HEK293 (cell line): Measurements from ENCODE around the gene CETN3.

Experiments
- GLI2 ChIP-seq: fragments of 450-650 bp; formaldehyde crosslinking; IDR thresholded peaks from 2 replicates; pipeline ENCODE4; 2017; ENCODE audit warnings: missing biosample characterization, missing genetic modification characterization, low read depth, borderline replicate concordance
- HIC1 ChIP-seq: fragments of 450-650 bp; formaldehyde crosslinking; IDR thresholded peaks from 2 replicates; pipeline ENCODE4 v1.5.1; 2016; ENCODE audit warnings: missing biosample characterization, missing genetic modification characterization
- HOXA7 ChIP-seq: sonication (generic); formaldehyde crosslinking; IDR thresholded peaks from 2 replicates; pipeline ENCODE4 v1.8.1; 2022; ENCODE audit warnings: missing genetic modification reagents, borderline replicate concordance
- HOXC10 ChIP-seq: sonication (generic); formaldehyde crosslinking; IDR thresholded peaks from 2 replicates; pipeline ENCODE4 v1.8.1; 2023; ENCODE audit warnings: mild to moderate bottlenecking, missing genetic modification reagents
- KLF9 ChIP-seq: fragments of 450-650 bp; formaldehyde crosslinking; IDR thresholded peaks from 2 replicates; pipeline ENCODE4 v1.5.1; 2016; ENCODE audit warnings: missing biosample characterization, missing genetic modification characterization, low read depth
- REPIN1 ChIP-seq: fragments of 450-650 bp; formaldehyde crosslinking; IDR thresholded peaks from 2 replicates; pipeline ENCODE4 v1.5.1; 2017; ENCODE audit warnings: missing biosample characterization, missing genetic modification characterization, low read depth
- SP3 ChIP-seq: fragments of 450-650 bp; formaldehyde crosslinking; IDR thresholded peaks from 2 replicates; pipeline ENCODE4 v1.5.1; 2016; ENCODE audit warnings: missing biosample characterization, missing genetic modification characterization
- SP7 ChIP-seq: fragments of 450-650 bp; formaldehyde crosslinking; IDR thresholded peaks from 2 replicates; pipeline ENCODE4 v1.5.1; 2016; ENCODE audit warnings: missing biosample characterization, missing genetic modification characterization
- WT1 ChIP-seq: fragments of 450-650 bp; formaldehyde crosslinking; IDR thresholded peaks from 2 replicates; pipeline ENCODE4 v1.5.1; 2016; ENCODE audit warnings: missing biosample characterization, missing genetic modification characterization
- ZBTB20 ChIP-seq: fragments of 450-650 bp; formaldehyde crosslinking; IDR thresholded peaks from 2 replicates; pipeline ENCODE4 v1.5.1; 2016; ENCODE audit warnings: missing biosample characterization, missing genetic modification characterization
- ZBTB6 ChIP-seq: fragments of 450-650 bp; formaldehyde crosslinking; IDR thresholded peaks from 2 replicates; pipeline ENCODE4 v1.5.1; 2017; ENCODE audit warnings: missing biosample characterization, missing genetic modification characterization
- ZNF148 ChIP-seq: fragments of 450-650 bp; formaldehyde crosslinking; IDR thresholded peaks from 2 replicates; pipeline ENCODE4 v1.5.0; 2017; ENCODE audit warnings: missing biosample characterization, missing genetic modification characterization, borderline replicate concordance
- ZNF16 ChIP-seq: fragments of 450-650 bp; formaldehyde crosslinking; IDR thresholded peaks from 2 replicates; pipeline ENCODE4 v1.5.1; 2016; ENCODE audit warnings: low read depth, missing biosample characterization, missing genetic modification characterization
- ZNF174 ChIP-seq: fragments of 450-650 bp; formaldehyde crosslinking; IDR thresholded peaks from 2 replicates; pipeline ENCODE4 v1.5.0; 2017; ENCODE audit warnings: missing biosample characterization, mild to moderate bottlenecking, missing genetic modification characterization
- ZNF2 ChIP-seq: fragments of 450-650 bp; formaldehyde crosslinking; IDR thresholded peaks from 2 replicates; pipeline ENCODE4 v1.5.1; 2016; ENCODE audit warnings: missing biosample characterization, missing genetic modification characterization
- ZNF221 ChIP-seq: fragments of 450-650 bp; formaldehyde crosslinking; IDR thresholded peaks from 2 replicates; pipeline ENCODE4 v1.5.1; 2017; ENCODE audit warnings: missing biosample characterization, missing genetic modification characterization, borderline replicate concordance
- ZNF292 ChIP-seq: fragments of 450-650 bp; formaldehyde crosslinking; IDR thresholded peaks from 2 replicates; pipeline ENCODE4 v1.5.1; 2016; ENCODE audit warnings: low read depth, missing biosample characterization, missing genetic modification characterization, borderline replicate concordance
- ZNF366 ChIP-seq: fragments of 450-650 bp; formaldehyde crosslinking; conservative IDR thresholded peaks from 2 replicates; pipeline ENCODE4 v1.5.1; 2016; ENCODE audit warnings: missing biosample characterization, missing genetic modification characterization
- ZNF391 ChIP-seq: fragments of 450-650 bp; formaldehyde crosslinking; IDR thresholded peaks from 2 replicates; pipeline ENCODE4 v1.5.1; 2016; ENCODE audit warnings: low read depth, missing biosample characterization, missing genetic modification characterization, borderline replicate concordance
- ZNF404 ChIP-seq: fragments of 450-650 bp; formaldehyde crosslinking; IDR thresholded peaks from 2 replicates; pipeline ENCODE4 v1.5.1; 2017; ENCODE audit warnings: missing biosample characterization, missing genetic modification characterization
- ZNF449 ChIP-seq: fragments of 450-650 bp; formaldehyde crosslinking; IDR thresholded peaks from 2 replicates; pipeline ENCODE4 v1.5.1; 2017; ENCODE audit warnings: missing biosample characterization, mild to moderate bottlenecking, missing genetic modification characterization, moderate library complexity
- ZNF558 ChIP-seq: fragments of 450-650 bp; formaldehyde crosslinking; IDR thresholded peaks from 2 replicates; pipeline ENCODE4 v1.5.1; 2016; ENCODE audit warnings: missing biosample characterization, missing genetic modification characterization
- ZNF560 ChIP-seq: fragments of 450-650 bp; formaldehyde crosslinking; IDR thresholded peaks from 2 replicates; pipeline ENCODE4 v1.5.1; 2017; ENCODE audit warnings: missing biosample characterization, missing genetic modification characterization, borderline replicate concordance
- ZNF561 ChIP-seq: fragments of 450-650 bp; IDR thresholded peaks from 2 replicates; pipeline ENCODE4 v1.5.1; 2018; ENCODE audit warnings: missing biosample characterization, missing genetic modification characterization, borderline replicate concordance
- ZNF629 ChIP-seq: fragments of 450-650 bp; formaldehyde crosslinking; IDR thresholded peaks from 2 replicates; pipeline ENCODE4 v1.5.1; 2017; ENCODE audit warnings: missing biosample characterization, missing genetic modification characterization
- TF ChIP-seq, protein P1 (sequence below): fragments of 450-650 bp; formaldehyde crosslinking; IDR thresholded peaks from 2 replicates; pipeline ENCODE4 v1.5.1; 2016; ENCODE audit warnings: missing biosample characterization, missing genetic modification characterization
- TF ChIP-seq, protein P2 (sequence below): fragments of 450-650 bp; IDR thresholded peaks from 2 replicates; pipeline ENCODE4 v1.5.1; 2018; ENCODE audit warnings: missing biosample characterization, missing genetic modification characterization

Gene CETN3

GRCh38 chr5:90410178-90410762 lies 714 bp upstream of the CETN3 start (continued):
- TF ChIP-seq ZNF560 (tag by site-specific recombination) (no peak), ZNF366 (tag by site-specific recombination) (peak; percentile 58; the same call in 1 of the 2 replicates), ZNF449 (tag by site-specific recombination) (no peak), ZNF391 (tag by site-specific recombination) (no peak), HIC1 (tag by site-specific recombination) (no peak), WT1 (tag by site-specific recombination) (0 out of 2 replicates have a peak, but pooled peaks have one; percentile 16), REPIN1 (tag by site-specific recombination) (0 out of 2 replicates have a peak, but pooled peaks have one; percentile 71), SP3 (no peak), ZNF292 (no peak), ZNF221 (tag by site-specific recombination) (no peak), ZNF174 (tag by site-specific recombination) (no peak), KLF9 (tag by site-specific recombination) (no peak), ZNF2 (peak; percentile 77), HOXC10 (CRISPR knock-in tag) (no peak), ZNF558 (tag by site-specific recombination) (no peak), GLI2 (tag by site-specific recombination) (no peak), SP7 (tag by site-specific recombination) (peak; percentile 17; the same call in 1 of the 2 replicates), ZBTB6 (tag by site-specific recombination) (no peak), ZNF629 (tag by site-specific recombination) (no peak; the same call in 1 of the 2 replicates), ZBTB20 (no peak; the same call in 1 of the 2 replicates), ZNF561 (tag by site-specific recombination) (0 out of 2 replicates have a peak, but pooled peaks have one; percentile 75), ZNF148 (tag by site-specific recombination) (no peak), HOXA7 (CRISPR knock-in tag) (no peak), ZNF16 (tag by site-specific recombination) (no peak), ZNF404 (no peak)
- TF ChIP-seq, protein P1, sequence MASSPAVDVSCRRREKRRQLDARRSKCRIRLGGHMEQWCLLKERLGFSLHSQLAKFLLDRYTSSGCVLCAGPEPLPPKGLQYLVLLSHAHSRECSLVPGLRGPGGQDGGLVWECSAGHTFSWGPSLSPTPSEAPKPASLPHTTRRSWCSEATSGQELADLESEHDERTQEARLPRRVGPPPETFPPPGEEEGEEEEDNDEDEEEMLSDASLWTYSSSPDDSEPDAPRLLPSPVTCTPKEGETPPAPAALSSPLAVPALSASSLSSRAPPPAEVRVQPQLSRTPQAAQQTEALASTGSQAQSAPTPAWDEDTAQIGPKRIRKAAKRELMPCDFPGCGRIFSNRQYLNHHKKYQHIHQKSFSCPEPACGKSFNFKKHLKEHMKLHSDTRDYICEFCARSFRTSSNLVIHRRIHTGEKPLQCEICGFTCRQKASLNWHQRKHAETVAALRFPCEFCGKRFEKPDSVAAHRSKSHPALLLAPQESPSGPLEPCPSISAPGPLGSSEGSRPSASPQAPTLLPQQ: peak; percentile 23
- TF ChIP-seq, protein P2, sequence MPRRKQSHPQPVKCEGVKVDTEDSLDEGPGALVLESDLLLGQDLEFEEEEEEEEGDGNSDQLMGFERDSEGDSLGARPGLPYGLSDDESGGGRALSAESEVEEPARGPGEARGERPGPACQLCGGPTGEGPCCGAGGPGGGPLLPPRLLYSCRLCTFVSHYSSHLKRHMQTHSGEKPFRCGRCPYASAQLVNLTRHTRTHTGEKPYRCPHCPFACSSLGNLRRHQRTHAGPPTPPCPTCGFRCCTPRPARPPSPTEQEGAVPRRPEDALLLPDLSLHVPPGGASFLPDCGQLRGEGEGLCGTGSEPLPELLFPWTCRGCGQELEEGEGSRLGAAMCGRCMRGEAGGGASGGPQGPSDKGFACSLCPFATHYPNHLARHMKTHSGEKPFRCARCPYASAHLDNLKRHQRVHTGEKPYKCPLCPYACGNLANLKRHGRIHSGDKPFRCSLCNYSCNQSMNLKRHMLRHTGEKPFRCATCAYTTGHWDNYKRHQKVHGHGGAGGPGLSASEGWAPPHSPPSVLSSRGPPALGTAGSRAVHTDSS (tag by site-specific recombination): peak; percentile 40; the same call in 1 of the 2 replicates
